Measurements from ENCODE around the gene RAB27B.

The RAB27B gene

GRCh38 chr18:54829856-54830255, 1.6 kb downstream of the RAB27B start:
- Histone ChIP-seq H3K4me2 (ENCODE audit: low read length) (no peak overlapping the region), H3K18ac (ENCODE audit: low read length) (no peak overlapping the region), H3K79me1 (ENCODE audit: low read length) (no peaks in the 10 kb centered on the region), H3K23ac (ENCODE audit: low read length) (no peak overlapping the region), H4K5ac (ENCODE audit: low read length) (no peak overlapping the region), H3K9ac (ENCODE audit: low read length) (no peak overlapping the region), H4K8ac (ENCODE audit: low read depth, low read length) (no peak overlapping the region), H3K36me3 (ENCODE audit: control insufficient read depth, insufficient read depth, low read length) (no peaks in the 10 kb centered on the region), H2BK15ac (replicated peaks; ENCODE audit: low read depth) (no peak overlapping the region), H3K56ac (ENCODE audit: low read length) (no peak overlapping the region), H3K4me3 (ENCODE audit: low read length) (no peak overlapping the region), H3K27me3 (ENCODE audit: insufficient read depth, low read length, poor library complexity) (no peaks in the 10 kb centered on the region), H2BK5ac (ENCODE audit: low read length) (no peak overlapping the region), H2BK120ac (ENCODE audit: low read depth, low read length) (no peak overlapping the region), H3K79me2 (ENCODE audit: control insufficient read depth, insufficient read depth, low read length) (no peaks in the 10 kb centered on the region), H3K4me1 (ENCODE audit: control insufficient read depth, low read depth, low read length) (no peaks in the 10 kb centered on the region), H3K27ac (ENCODE audit: low read depth, low read length) (no peak overlapping the region), H2AK5ac (ENCODE audit: low read length) (no peak overlapping the region), H3K4ac (ENCODE audit: low read depth, low read length) (no peak overlapping the region)
- no peak for DNase-seq
- WGBS (ENCODE audit: extremely low coverage, insufficient coverage, low lambda C conversion rate): no CpG with 5 or more reads among the region's 1 CpG

- Histone ChIP-seq H2AK5ac (ENCODE audit: low read length) (no peak overlapping the region), H3K18ac (ENCODE audit: low read length) (no peak overlapping the region), H3K4me2 (ENCODE audit: low read length) (no peak overlapping the region), H3K9ac (ENCODE audit: low read length) (no peak overlapping the region), H4K5ac (ENCODE audit: low read length) (no peak overlapping the region), H2BK120ac (ENCODE audit: low read depth, low read length) (no peak overlapping the region), H3K56ac (ENCODE audit: low read length) (no peak overlapping the region), H3K79me2 (ENCODE audit: control insufficient read depth, insufficient read depth, low read length) (no peaks in the 10 kb centered on the region), H3K27me3 (ENCODE audit: insufficient read depth, low read length, poor library complexity) (no peaks in the 10 kb centered on the region), H2BK5ac (ENCODE audit: low read length) (no peak overlapping the region), H3K4ac (ENCODE audit: low read depth, low read length) (no peak overlapping the region), H3K4me1 (ENCODE audit: control insufficient read depth, low read depth, low read length) (no peaks in the 10 kb centered on the region), H2BK15ac (replicated peaks; ENCODE audit: low read depth) (no peak overlapping the region), H3K27ac (ENCODE audit: low read depth, low read length) (no peak overlapping the region), H3K79me1 (ENCODE audit: low read length) (no peaks in the 10 kb centered on the region), H4K8ac (ENCODE audit: low read depth, low read length) (no peak overlapping the region), H3K23ac (ENCODE audit: low read length) (no peak overlapping the region), H3K4me3 (ENCODE audit: low read length) (no peak overlapping the region), H3K36me3 (ENCODE audit: control insufficient read depth, insufficient read depth, low read length) (no peaks in the 10 kb centered on the region)
- WGBS (ENCODE audit: extremely low coverage, insufficient coverage, low lambda C conversion rate): no CpG with 5 or more reads among the region's 1 CpG
- DNase-seq: no peak
These were observed 2.0 kb downstream of the RAB27B start for GRCh38 chr18:54830260-54830659.

GRCh38 chr18:54830866-54831265, 2.6 kb downstream of the RAB27B start:
- Histone ChIP-seq H2BK5ac (ENCODE audit: low read length) (no peak overlapping the region), H3K79me1 (ENCODE audit: low read length) (no peaks in the 10 kb centered on the region)
- no CpG with 5 or more reads among the region's 2 CpGs for WGBS (ENCODE audit: extremely low coverage, insufficient coverage, low lambda C conversion rate)

GRCh38 chr18:54835944-54836343, 7.7 kb downstream of the RAB27B start:
- Histone ChIP-seq H3K4me2 (ENCODE audit: low read length) (no peak overlapping the region), H3K23ac (ENCODE audit: low read length) (no peak overlapping the region), H3K4ac (ENCODE audit: low read depth, low read length) (no peak overlapping the region), H3K79me1 (ENCODE audit: low read length) (no peaks in the 10 kb centered on the region), H4K5ac (ENCODE audit: low read length) (no peak overlapping the region), H3K56ac (ENCODE audit: low read length) (no peak overlapping the region), H3K9ac (ENCODE audit: low read length) (no peak overlapping the region), H3K79me2 (ENCODE audit: control insufficient read depth, insufficient read depth, low read length) (no peaks in the 10 kb centered on the region), H3K4me1 (ENCODE audit: control insufficient read depth, low read depth, low read length) (no peaks in the 10 kb centered on the region), H3K27ac (ENCODE audit: low read depth, low read length) (no peak overlapping the region), H2BK15ac (replicated peaks; ENCODE audit: low read depth) (no peak overlapping the region), H2BK120ac (ENCODE audit: low read depth, low read length) (no peak overlapping the region), H4K8ac (ENCODE audit: low read depth, low read length) (no peak overlapping the region), H2BK5ac (ENCODE audit: low read length) (no peak overlapping the region), H2AK5ac (ENCODE audit: low read length) (no peak overlapping the region), H3K27me3 (ENCODE audit: insufficient read depth, low read length, poor library complexity) (no peaks in the 10 kb centered on the region), H3K4me3 (ENCODE audit: low read length) (no peak overlapping the region), H3K18ac (ENCODE audit: low read length) (no peak overlapping the region), H3K36me3 (ENCODE audit: control insufficient read depth, insufficient read depth, low read length) (no peaks in the 10 kb centered on the region)
- DNase-seq: no peak
- no CpG with 5 or more reads among the region's 2 CpGs for WGBS (ENCODE audit: extremely low coverage, insufficient coverage, low lambda C conversion rate)

More at GRCh38 chr18:54830866-54831265, 2.6 kb downstream of the RAB27B start:
- H3K23ac ChIP-seq (ENCODE audit: low read length): no peak overlapping the region
- no peaks in the 10 kb centered on the region for H3K4me1 ChIP-seq (ENCODE audit: control insufficient read depth, low read depth, low read length)
- DNase-seq: no peak
- no peaks in the 10 kb centered on the region for H3K36me3 ChIP-seq (ENCODE audit: control insufficient read depth, insufficient read depth, low read length)
- H3K9ac ChIP-seq (ENCODE audit: low read length): no peak overlapping the region
- H4K8ac ChIP-seq (ENCODE audit: low read depth, low read length): no peak overlapping the region
- H2BK15ac ChIP-seq (replicated peaks; ENCODE audit: low read depth): no peak overlapping the region
- no peak overlapping the region for H3K27ac ChIP-seq (ENCODE audit: low read depth, low read length)
- no peak overlapping the region for H3K4me3 ChIP-seq (ENCODE audit: low read length)
- H3K79me2 ChIP-seq (ENCODE audit: control insufficient read depth, insufficient read depth, low read length): no peaks in the 10 kb centered on the region
- H3K18ac ChIP-seq (ENCODE audit: low read length): no peak overlapping the region
- no peak overlapping the region for H3K56ac ChIP-seq (ENCODE audit: low read length)
- H3K4ac ChIP-seq (ENCODE audit: low read depth, low read length): no peak overlapping the region
- no peak overlapping the region for H4K5ac ChIP-seq (ENCODE audit: low read length)
- H2AK5ac ChIP-seq (ENCODE audit: low read length): no peak overlapping the region
- H3K27me3 ChIP-seq (ENCODE audit: insufficient read depth, low read length, poor library complexity): no peaks in the 10 kb centered on the region
- no peak overlapping the region for H2BK120ac ChIP-seq (ENCODE audit: low read depth, low read length)
- H3K4me2 ChIP-seq (ENCODE audit: low read length): no peak overlapping the region

GRCh38 chr18:54843314-54843713, 15.0 kb downstream of the RAB27B start:
- no peaks in the 10 kb centered on the region for H3K79me2 ChIP-seq (ENCODE audit: control insufficient read depth, insufficient read depth, low read length)
- H3K27me3 ChIP-seq (ENCODE audit: insufficient read depth, low read length, poor library complexity): no peaks in the 10 kb centered on the region
- no peak overlapping the region for H4K5ac ChIP-seq (ENCODE audit: low read length)
- WGBS (ENCODE audit: extremely low coverage, insufficient coverage, low lambda C conversion rate): no CpG with 5 or more reads among the region's 2 CpGs
- no peaks in the 10 kb centered on the region for H3K79me1 ChIP-seq (ENCODE audit: low read length)
- H2BK120ac ChIP-seq (ENCODE audit: low read depth, low read length): no peak overlapping the region
- H2BK15ac ChIP-seq (replicated peaks; ENCODE audit: low read depth): no peak overlapping the region
- H2BK5ac ChIP-seq (ENCODE audit: low read length): no peak overlapping the region
- H3K4me1 ChIP-seq (ENCODE audit: control insufficient read depth, low read depth, low read length): no peaks in the 10 kb centered on the region
- no peak overlapping the region for H3K4me2 ChIP-seq (ENCODE audit: low read length)
- no peak overlapping the region for H3K9ac ChIP-seq (ENCODE audit: low read length)
- H3K18ac ChIP-seq (ENCODE audit: low read length): no peak overlapping the region
- H4K8ac ChIP-seq (ENCODE audit: low read depth, low read length): no peak overlapping the region
- no peak overlapping the region for H3K27ac ChIP-seq (ENCODE audit: low read depth, low read length)
- no peak overlapping the region for H3K23ac ChIP-seq (ENCODE audit: low read length)
- H3K56ac ChIP-seq (ENCODE audit: low read length): no peak overlapping the region
- H3K4ac ChIP-seq (ENCODE audit: low read depth, low read length): no peak overlapping the region
- no peak for DNase-seq
- H3K36me3 ChIP-seq (ENCODE audit: control insufficient read depth, insufficient read depth, low read length): no peaks in the 10 kb centered on the region
- no peak overlapping the region for H3K4me3 ChIP-seq (ENCODE audit: low read length)
- no peak overlapping the region for H2AK5ac ChIP-seq (ENCODE audit: low read length)

GRCh38 chr18:54845787-54846186, 17.5 kb downstream of the RAB27B start:
- no peak overlapping the region for H3K4me2 ChIP-seq (ENCODE audit: low read length)
- no peak overlapping the region for H3K27ac ChIP-seq (ENCODE audit: low read depth, low read length)
- no peak overlapping the region for H3K4me3 ChIP-seq (ENCODE audit: low read length)
- H3K18ac ChIP-seq (ENCODE audit: low read length): no peak overlapping the region
- H2BK5ac ChIP-seq (ENCODE audit: low read length): no peak overlapping the region
- no peak overlapping the region for H2BK120ac ChIP-seq (ENCODE audit: low read depth, low read length)
- H3K36me3 ChIP-seq (ENCODE audit: control insufficient read depth, insufficient read depth, low read length): no peaks in the 10 kb centered on the region
- no peaks in the 10 kb centered on the region for H3K79me1 ChIP-seq (ENCODE audit: low read length)
- no CpG with 5 or more reads among the region's 2 CpGs for WGBS (ENCODE audit: extremely low coverage, insufficient coverage, low lambda C conversion rate)
- no peak overlapping the region for H3K4ac ChIP-seq (ENCODE audit: low read depth, low read length)
- no peak overlapping the region for H2AK5ac ChIP-seq (ENCODE audit: low read length)
- H3K79me2 ChIP-seq (ENCODE audit: control insufficient read depth, insufficient read depth, low read length): no peaks in the 10 kb centered on the region
- H3K56ac ChIP-seq (ENCODE audit: low read length): no peak overlapping the region
- no peak overlapping the region for H3K9ac ChIP-seq (ENCODE audit: low read length)
- no peak overlapping the region for H4K5ac ChIP-seq (ENCODE audit: low read length)
- no peaks in the 10 kb centered on the region for H3K4me1 ChIP-seq (ENCODE audit: control insufficient read depth, low read depth, low read length)
- H3K23ac ChIP-seq (ENCODE audit: low read length): no peak overlapping the region
- no peak for DNase-seq
- no peaks in the 10 kb centered on the region for H3K27me3 ChIP-seq (ENCODE audit: insufficient read depth, low read length, poor library complexity)
- H4K8ac ChIP-seq (ENCODE audit: low read depth, low read length): no peak overlapping the region
- no peak overlapping the region for H2BK15ac ChIP-seq (replicated peaks; ENCODE audit: low read depth)
